HCT116 (cell line): ENCODE results near the gene C19orf44. TPM values are rescaled to one million over a fixed set of nuclear protein-coding genes. Genes with fewer than 3 reads are reported as not detected.

Experiments used
- ATAC-seq: fragments of 200-7000 bp; cut with Tn5 transposase; 2 replicates; pipeline ENCODE4 v1.9.1; 2020; ENCODE audit warnings: mild to moderate bottlenecking, moderate library complexity
- BruUV-seq: library from RNA; stranded (reverse); fragments of 400-500 nt; replicated peaks from 2 replicates; lab custom pipeline; 2021; lab: Mats Ljungman, UMichigan
- CTCF ChIA-PET: fragments of 300-600 bp; sonication (Branson Sonifier 250); formaldehyde crosslinking; loops from one replicate; lab custom pipeline; 2021; ENCODE audit warnings: antibody characterized with exemption; lab: Charles Lee
- POLR2A ChIA-PET: fragments of 300-600, 350-600 bp; sonication (Branson Sonifier 250); formaldehyde crosslinking; loops from one replicate; lab custom pipeline; 2021; ENCODE audit warnings: antibody characterized with exemption; lab: Charles Lee
- RAD21 ChIA-PET, 2 experiments: fragments of 300-600 bp; sonication (Branson Sonifier 250); formaldehyde crosslinking; loops; one replicate each; lab custom pipeline; 2023; ENCODE audit warnings: low total read pairs in 2 of 2; ENCODE audit not compliant: uncharacterized antibody in 2 of 2, unreplicated experiment in 2 of 2, low non-redundant PET in 1 of 2; lab: Charles Lee
- DNase-seq: peaks from one replicate; pipeline ENCODE4 v3.0.0-alpha.2; 2010; ENCODE audit warnings: low read depth, low spot score
- H2AFZ ChIP-seq: fragments of 200-600 bp; shearing (Covaris generic), sonication (generic); 2 replicates; pipeline ENCODE4 v1.6.1; 2017; ENCODE audit warnings: low read depth, mixed run types, mixed read lengths, antibody characterized with exemption, low read length; ENCODE audit not compliant: poor library complexity, severe bottlenecking
- H3K27ac ChIP-seq: 2 replicates; pipeline ENCODE4 v1.5.1; 2012; ENCODE audit warnings: low read depth, low read length
- H3K27me3 ChIP-seq: fragments of 200-600 bp; sonication (generic); 2 replicates; pipeline ENCODE4 v1.6.1; 2016; ENCODE audit warnings: mixed run types, low read length, mixed read lengths; ENCODE audit not compliant: insufficient read depth
- H3K36me3 ChIP-seq, 2 experiments: fragments of 200-500 bp in 1 of 2; fragments of 200-600 bp in 1 of 2; sonication (Bioruptor generic) in 1 of 2; sonication (generic) in 1 of 2; 2 replicates each; pipeline versions ENCODE4 v1.5.1 to v1.6.1; 2014 to 2016; ENCODE audit warnings: low read length in 2 of 2, inconsistent platforms in 1 of 2, mixed read lengths in 1 of 2, mixed run types in 1 of 2; ENCODE audit not compliant: insufficient read depth in 2 of 2, control insufficient read depth in 1 of 2
- H3K4me1 ChIP-seq, 2 experiments: fragments of 200-600 bp in 1 of 2; sonication (generic) in 1 of 2; 2 replicates each; pipeline versions ENCODE4 v1.5.1 to v1.6.1; 2012 to 2017; ENCODE audit warnings: low read length in 2 of 2, inconsistent platforms in 1 of 2, mild to moderate bottlenecking in 1 of 2, mixed read lengths in 1 of 2, mixed run types in 1 of 2, moderate library complexity in 1 of 2; ENCODE audit not compliant: insufficient read depth in 2 of 2, control insufficient read depth in 1 of 2
- H3K4me2 ChIP-seq: fragments of 200-600 bp; sonication (generic); 2 replicates; pipeline ENCODE4 v1.6.1; 2017; ENCODE audit warnings: mixed run types, low read length, mixed read lengths
- H3K4me3 ChIP-seq, 2 experiments: fragments of 200-600 bp in 1 of 2; sonication (generic) in 1 of 2; replicated peaks in 1 of 2; 2 replicates each; pipeline ENCODE4 v1.5.1; 2011 to 2016; ENCODE audit warnings: low read length in 2 of 2, control low read depth in 1 of 2, low read depth in 1 of 2, mild to moderate bottlenecking in 1 of 2, mixed read lengths in 1 of 2, mixed run types in 1 of 2
- H3K79me2 ChIP-seq: fragments of 200-600 bp; sonication (generic); 2 replicates; pipeline ENCODE4 v1.6.1; 2017; ENCODE audit warnings: mild to moderate bottlenecking, mixed run types, low read length, moderate library complexity, mixed read lengths; ENCODE audit not compliant: insufficient read depth
- H3K9ac ChIP-seq: fragments of 200-600 bp; sonication (generic); 2 replicates; pipeline ENCODE4 v1.6.1; 2016; ENCODE audit warnings: low read length, mixed read lengths
- H3K9me2 ChIP-seq: fragments of 200-600 bp; sonication (generic), shearing (Covaris generic); 2 replicates; pipeline ENCODE4 v1.6.1; 2017; ENCODE audit warnings: mixed run types, mild to moderate bottlenecking, moderate library complexity; ENCODE audit not compliant: insufficient read depth
- H3K9me3 ChIP-seq, 2 experiments: fragments of 200-500 bp in 1 of 2; fragments of 200-600 bp in 1 of 2; sonication (Bioruptor generic) in 1 of 2; sonication (generic) in 1 of 2; 2 replicates each; pipeline ENCODE4 v1.6.1; 2014 to 2017; ENCODE audit warnings: low read length in 2 of 2, mixed read lengths in 2 of 2, inconsistent platforms in 1 of 2, low read depth in 1 of 2, mild to moderate bottlenecking in 1 of 2, mixed run types in 1 of 2, moderate library complexity in 1 of 2; ENCODE audit not compliant: control insufficient read depth in 1 of 2, insufficient read depth in 1 of 2
- H4K20me1 ChIP-seq: fragments of 200-600 bp; sonication (generic), shearing (Covaris generic); 2 replicates; pipeline ENCODE4 v1.6.1; 2017; ENCODE audit warnings: mixed run types, mild to moderate bottlenecking, moderate library complexity; ENCODE audit not compliant: insufficient read depth
- CEBPB ChIP-seq: IDR thresholded peaks from 2 replicates; pipeline ENCODE4 v1.6.1; 2012; ENCODE audit warnings: low read depth
- ELF1 ChIP-seq: IDR thresholded peaks from 2 replicates; pipeline ENCODE4 v1.6.1; 2012; ENCODE audit warnings: low read depth, borderline replicate concordance
- EZH2 ChIP-seq: fragments of 200-600 bp; sonication (generic); IDR thresholded peaks from 2 replicates; pipeline ENCODE4 v1.6.1; 2017; ENCODE audit warnings: antibody characterized with exemption, mixed run types
- EZH2phosphoT487 ChIP-seq: fragments of 200-600 bp; IDR thresholded peaks from 2 replicates; pipeline ENCODE4 v1.6.1; 2018; ENCODE audit warnings: antibody characterized with exemption, borderline replicate concordance
- SRF ChIP-seq: IDR thresholded peaks from 2 replicates; pipeline ENCODE4 v1.6.1; 2012; ENCODE audit warnings: low read depth
- TCF7L2 ChIP-seq: IDR thresholded peaks from 2 replicates; pipeline ENCODE4 v1.7.0; 2011; ENCODE audit warnings: borderline replicate concordance, inconsistent platforms; ENCODE audit not compliant: insufficient read depth, insufficient read length; ENCODE audit errors: extremely low read depth
- YY1 ChIP-seq: IDR thresholded peaks from 2 replicates; pipeline ENCODE4 v1.6.1; 2011; ENCODE audit warnings: low read length, low read depth, moderate library complexity, mild to moderate bottlenecking; ENCODE audit not compliant: insufficient replicate concordance; ENCODE audit errors: extremely low read depth
- ZFX ChIP-seq: fragments of 450-650 bp; IDR thresholded peaks from 2 replicates; pipeline ENCODE4 v1.6.1; 2017
- ZNF274 ChIP-seq: fragments of 200-500 bp; sonication (Bioruptor generic); IDR thresholded peaks from 2 replicates; pipeline ENCODE4 v1.6.1; 2014; ENCODE audit warnings: mild to moderate bottlenecking, low read depth, low read length, inconsistent platforms
- intact Hi-C: fragments of 100-400 bp; cut with micrococcal nuclease; formaldehyde crosslinking; loops from 2 replicates; pipeline ENCODE4 v1.10.0; 2022
- total RNA-seq: library from RNA; stranded (reverse); gene quantifications from one replicate; pipeline ENCODE4 v1.2.1, GENCODE V29; 2021; ENCODE audit not compliant: unreplicated experiment
- TF ChIP-seq, protein P1 (sequence below): IDR thresholded peaks from 2 replicates; pipeline ENCODE4 v1.6.1; 2012

Gene C19orf44
- total RNA-seq, 1 experiment from 2014 or later: 6.8 TPM

DNA sequence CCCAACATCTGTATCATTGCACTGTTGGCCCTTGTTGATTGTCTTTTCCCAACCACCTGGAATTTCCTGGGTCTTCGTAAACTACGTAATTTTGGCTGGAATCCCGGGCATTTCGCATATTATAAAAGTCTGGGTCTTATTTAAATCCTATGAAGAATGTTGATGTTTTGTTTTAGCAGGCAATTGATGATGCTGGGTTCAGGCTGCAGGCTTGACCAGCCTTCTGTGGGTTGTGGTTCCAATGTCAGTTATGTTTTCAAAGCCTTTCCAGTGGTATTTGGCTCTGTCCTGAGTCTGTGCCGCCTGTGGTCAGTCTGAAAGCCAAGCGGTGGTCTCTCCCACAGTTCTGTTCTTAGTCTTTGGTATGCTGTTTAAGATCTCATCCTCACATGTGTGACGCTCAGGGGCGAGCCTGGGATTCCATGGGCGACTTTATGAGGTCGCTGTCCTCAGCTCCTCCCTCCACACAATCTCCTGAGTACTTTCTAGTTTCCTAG is 63.6 kb downstream of the C19orf44 start:
- Histone ChIP-seq H3K27me3 (no peaks in the 10 kb centered on the region), H3K4me1 (no peaks in the 10 kb centered on the region), H4K20me1 (no peaks in the 10 kb centered on the region), H3K27ac (no peak overlapping the region), H3K36me3 (peaks cover 20 to 29% of the 10 kb centered on the region in 2 experiments; a peak in 3 of 4 replicates), H3K9ac (no peak overlapping the region), H3K4me3 (no peak overlapping the region), H3K9me2 (no peaks in the 10 kb centered on the region), H3K4me2 (no peak overlapping the region), H3K9me3 (no peaks in the 10 kb centered on the region), H3K79me2 (peaks cover 9% of the 10 kb centered on the region; the same call in 1 of the 2 replicates)
- intact Hi-C loops: no loop called here
- RAD21 ChIA-PET: no interaction called here
- TF ChIP-seq EZH2phosphoT487: no peak
- TF ChIP-seq SRF: no peak
- no peak for TF ChIP-seq YY1
- no peak for TF ChIP-seq ZNF274
- TF ChIP-seq ELF1: no peak
- no peak for TF ChIP-seq TCF7L2
- no peak for TF ChIP-seq EZH2
- TF ChIP-seq ZFX: no peak
- TF ChIP-seq, all 23 proteins: peak for 0
- DNase-seq (no peak), ATAC-seq (no peak)
- POLR2A ChIA-PET: no interaction called here
- H2AFZ ChIP-seq: no peak overlapping the region
- BruUV-seq: no TSS peak
- CTCF ChIA-PET: no interaction called here

DNA sequence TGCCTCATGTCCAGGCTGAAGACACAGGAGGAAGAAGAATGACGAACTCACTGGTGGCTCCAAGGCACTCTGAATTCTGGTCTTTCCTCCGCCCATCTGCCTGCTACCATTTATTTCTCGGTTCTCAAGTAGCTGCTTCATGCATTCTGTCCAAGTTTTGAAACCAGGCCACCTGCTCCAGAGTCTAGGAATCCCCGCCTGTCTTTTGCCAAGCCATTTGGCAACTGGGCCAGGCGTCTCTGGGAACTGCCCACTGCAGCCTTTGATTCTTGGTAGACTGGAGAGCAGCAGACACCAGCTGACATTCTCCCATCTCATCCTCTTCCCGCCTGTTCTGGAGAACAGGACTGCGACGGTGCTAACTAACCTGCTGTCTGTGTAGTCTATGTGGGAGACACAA is 65.2 kb downstream of the C19orf44 start:
- BruUV-seq: no TSS peak
- ATAC-seq (no peak), DNase-seq (no peak)
- Histone ChIP-seq H3K79me2 (peaks cover 9% of the 10 kb centered on the region; the same call in 1 of the 2 replicates), H3K4me1 (no peaks in the 10 kb centered on the region), H3K27me3 (no peaks in the 10 kb centered on the region), H4K20me1 (no peaks in the 10 kb centered on the region), H3K9me2 (no peaks in the 10 kb centered on the region), H3K4me3 (no peak overlapping the region), H3K36me3 (peaks cover 29 to 31% of the 10 kb centered on the region in 2 experiments), H2AFZ (no peak overlapping the region), H3K9ac (no peak overlapping the region), H3K9me3 (no peaks in the 10 kb centered on the region), H3K27ac (no peak overlapping the region), H3K4me2 (no peak overlapping the region)
- intact Hi-C loops: no loop called here
- ChIA-PET RAD21 (no interaction called here), POLR2A (no interaction called here), CTCF (no interaction called here)
- no peak for TF ChIP-seq CEBPB
- TF ChIP-seq, protein P1, sequence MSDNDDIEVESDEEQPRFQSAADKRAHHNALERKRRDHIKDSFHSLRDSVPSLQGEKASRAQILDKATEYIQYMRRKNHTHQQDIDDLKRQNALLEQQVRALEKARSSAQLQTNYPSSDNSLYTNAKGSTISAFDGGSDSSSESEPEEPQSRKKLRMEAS: no peak
